Upper lobe of left lung (tissue), 4 donors: ENCODE results near the gene TEX55.

Source experiments
- CTCF ChIP-seq, 6 experiments: fragments of 450-650 bp in 4 of 6; fragments of 200-600 bp in 2 of 6; sonication (generic) in 2 of 6; IDR thresholded peaks; one replicate each; pipeline ENCODE4 v1.5.1; 2016 to 2019; ENCODE audit warnings: antibody characterized with exemption in 6 of 6
- EP300 ChIP-seq, 4 donors: sonication (generic); formaldehyde crosslinking; IDR thresholded peaks; one replicate each; pipeline ENCODE4 v1.5.1; 2017; ENCODE audit warnings: antibody characterized with exemption in 4 of 4, control low read depth in 2 of 4
- POLR2A ChIP-seq, 4 donors: fragments of 450-650 bp; IDR thresholded peaks; one replicate each; pipeline ENCODE4 v1.5.1; 2016 to 2017; ENCODE audit warnings: antibody characterized with exemption in 4 of 4, mild to moderate bottlenecking in 2 of 4
- POLR2AphosphoS5 ChIP-seq, 2 donors: sonication (generic); formaldehyde crosslinking; IDR thresholded peaks; one replicate each; pipeline ENCODE4 v1.5.1; 2017; ENCODE audit warnings: antibody characterized with exemption in 2 of 2

- no peak for TF ChIP-seq CTCF (IDR thresholded peaks at IDR 0.05)
- TF ChIP-seq POLR2A (IDR thresholded peaks at IDR 0.05), result no peak
- TF ChIP-seq POLR2AphosphoS5 (IDR thresholded peaks at IDR 0.05), result no peak
- TF ChIP-seq EP300 (IDR thresholded peaks at IDR 0.05), result no peak
Measured at GRCh38 chr3:119148493-119149180, 2.7 kb downstream of the TEX55 start.
